ENCODE results near the gene TRPC6.

Gene TRPC6

DNA sequence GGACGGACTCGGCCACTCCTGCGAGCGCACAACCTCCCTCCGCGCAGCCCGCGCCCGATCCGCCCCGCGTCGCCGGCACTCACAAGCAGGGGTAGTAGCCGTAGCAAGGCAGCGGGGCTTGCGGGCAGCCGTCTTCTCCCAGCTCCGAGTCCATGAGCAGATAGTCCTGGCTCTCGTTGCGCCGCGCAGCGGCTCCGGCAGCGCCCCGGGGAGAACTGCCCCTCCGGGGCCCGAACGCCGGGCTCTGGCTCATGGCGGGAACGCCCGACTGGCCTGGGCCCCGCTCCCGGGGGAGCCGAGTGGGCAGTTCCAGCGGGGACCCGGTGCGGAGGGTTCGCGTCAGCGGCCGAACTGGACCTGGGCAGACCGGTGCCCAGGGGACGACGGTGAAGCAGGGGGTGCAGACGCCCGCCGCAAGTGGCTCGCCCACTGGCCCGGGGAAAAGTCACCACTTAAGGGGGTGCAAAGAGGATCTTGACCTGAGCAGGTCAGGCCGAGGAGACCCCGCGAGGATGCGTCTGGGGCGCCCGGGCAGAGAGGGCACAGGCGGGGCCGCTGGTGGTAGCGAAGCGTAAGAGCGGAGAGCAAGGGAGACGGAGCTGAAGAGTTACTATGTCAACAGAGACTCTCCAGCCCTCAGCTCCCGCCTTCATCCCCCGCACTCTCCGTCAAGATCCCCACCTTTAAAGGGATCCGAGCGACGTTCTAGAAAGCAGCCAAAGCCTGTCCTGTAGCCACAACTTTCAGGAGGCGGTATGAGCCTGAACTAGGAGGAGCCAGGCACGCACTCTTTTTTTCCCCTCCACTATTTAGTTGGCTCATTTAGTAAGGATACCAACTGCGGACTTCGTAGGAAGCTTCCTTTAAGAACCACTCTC lies at the start of gene TRPC6:
TRPC6 (minus strand) TSS at position 757 of the 878 bp plus-strand sequence; CDS start at position 253, 504 bp downstream.
- DNase-seq (ENCODE audit: low read depth) = no peak

- no peak for DNase-seq (ENCODE audit: low read depth)
Measured at GRCh38 chr11:101620026-101620425, 36.2 kb upstream of the TRPC6 start.

- DNase-seq (ENCODE audit: low read depth) = no peak
Measured at GRCh38 chr11:101618709-101619108, 34.9 kb upstream of the TRPC6 start.

- no peak for DNase-seq (ENCODE audit: low read depth)
Measured at GRCh38 chr11:101617735-101618332, 34.0 kb upstream of the TRPC6 start.

- no peak for DNase-seq (ENCODE audit: low read depth)
Measured at GRCh38 chr11:101612481-101612880, 28.7 kb upstream of the TRPC6 start.

DNA sequence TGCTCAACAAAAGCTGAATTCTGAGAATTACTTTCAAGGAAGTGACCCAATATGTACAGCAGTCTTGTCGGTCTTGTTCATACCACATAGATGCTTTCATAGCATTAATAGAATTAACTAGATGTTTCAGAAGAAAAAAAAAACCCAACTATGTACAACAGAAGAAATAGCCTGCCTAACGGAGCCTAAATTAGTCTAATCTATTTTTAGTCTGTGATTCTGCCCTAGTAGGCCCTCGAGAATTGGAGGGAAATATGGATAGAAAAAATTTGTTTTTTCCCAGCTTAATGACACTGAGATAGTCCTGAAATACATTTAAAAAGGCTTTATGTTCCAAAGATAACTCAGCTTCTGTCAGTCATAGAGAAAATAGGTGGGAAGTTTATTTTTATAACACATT lies 17.1 kb upstream of the TRPC6 start:
- DNase-seq (ENCODE audit: low read depth) = no peak

GRCh38 chr11:101586965-101587364 lies 3.2 kb upstream of the TRPC6 start:
- DNase-seq (ENCODE audit: low read depth) = no peak

- DNase-seq (ENCODE audit: low read depth) = no peak
Measured at GRCh38 chr11:101584655-101585054, 848 bp upstream of the TRPC6 start.

- no peak for DNase-seq (ENCODE audit: low read depth)
Measured at GRCh38 chr11:101584129-101584515, 315 bp upstream of the TRPC6 start.

DNA sequence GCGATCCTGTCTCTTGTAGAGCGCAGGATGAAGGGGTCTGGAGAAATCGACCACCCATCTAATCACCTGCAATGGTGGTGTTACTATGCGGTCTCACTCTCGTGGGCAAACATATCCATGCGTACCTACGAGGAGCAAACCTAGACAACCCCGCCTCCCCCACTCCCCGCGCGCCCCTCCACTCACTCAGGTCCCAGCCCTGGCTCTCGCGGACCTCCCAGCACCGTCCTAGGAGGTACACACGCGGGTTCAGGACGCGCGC lies 887 bp downstream of the TRPC6 start:
- DNase-seq (ENCODE audit: low read depth) = no peak

- no peak for DNase-seq (ENCODE audit: low read depth)
Measured at GRCh38 chr11:101582236-101582988, 1.4 kb downstream of the TRPC6 start.

DNA sequence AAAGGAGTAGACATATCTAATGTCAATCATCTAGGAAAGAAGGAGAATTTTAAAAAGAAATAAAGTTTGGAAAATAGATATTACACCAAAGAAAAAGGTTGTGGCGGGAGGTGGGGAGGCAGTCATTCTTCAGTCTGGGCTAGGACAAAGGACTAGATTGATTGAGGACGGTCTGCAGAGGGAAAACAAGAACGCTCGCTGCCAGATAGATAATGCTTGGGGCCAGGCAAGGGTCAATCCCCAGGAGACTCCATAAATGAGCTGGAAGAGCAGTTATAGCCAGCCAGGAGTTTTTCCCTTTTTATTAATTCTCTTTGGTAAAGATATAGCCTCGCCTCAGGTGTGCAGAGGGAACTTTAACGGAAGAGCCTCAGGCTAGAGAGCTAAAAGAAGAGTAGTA lies 6.3 kb downstream of the TRPC6 start:
- DNase-seq (ENCODE audit: low read depth) = no peak

- DNase-seq (ENCODE audit: low read depth) = no peak
Measured at GRCh38 chr11:101576456-101576855, 7.4 kb downstream of the TRPC6 start.

GRCh38 chr11:101574886-101575285 lies 8.9 kb downstream of the TRPC6 start:
- no peak for DNase-seq (ENCODE audit: low read depth)

- no peak for DNase-seq (ENCODE audit: low read depth)
Measured at GRCh38 chr11:101567071-101567470, 16.7 kb downstream of the TRPC6 start.

- no peak for DNase-seq (ENCODE audit: low read depth)
Measured at GRCh38 chr11:101566626-101567025, 17.2 kb downstream of the TRPC6 start.

DNA sequence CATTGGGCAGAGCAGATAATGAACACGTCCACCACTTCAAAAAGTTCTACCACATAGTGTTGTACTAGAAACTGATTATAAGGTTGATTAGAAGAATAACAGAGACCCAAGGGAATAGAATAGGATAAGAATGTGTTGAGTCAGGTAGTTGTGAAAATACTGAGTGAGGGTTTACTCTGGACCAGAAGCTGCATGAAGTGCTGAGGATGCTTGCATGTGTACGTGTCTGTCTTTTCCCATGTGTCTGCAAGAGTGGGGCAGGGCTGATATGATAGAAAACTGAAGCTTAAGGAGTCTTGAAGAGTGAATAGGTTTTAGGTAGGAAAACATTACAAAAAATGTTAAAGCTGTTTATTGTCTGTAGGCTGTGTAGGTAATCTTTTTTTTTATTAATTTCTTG lies 20.6 kb downstream of the TRPC6 start:
- no peak for DNase-seq (ENCODE audit: low read depth)

DNA sequence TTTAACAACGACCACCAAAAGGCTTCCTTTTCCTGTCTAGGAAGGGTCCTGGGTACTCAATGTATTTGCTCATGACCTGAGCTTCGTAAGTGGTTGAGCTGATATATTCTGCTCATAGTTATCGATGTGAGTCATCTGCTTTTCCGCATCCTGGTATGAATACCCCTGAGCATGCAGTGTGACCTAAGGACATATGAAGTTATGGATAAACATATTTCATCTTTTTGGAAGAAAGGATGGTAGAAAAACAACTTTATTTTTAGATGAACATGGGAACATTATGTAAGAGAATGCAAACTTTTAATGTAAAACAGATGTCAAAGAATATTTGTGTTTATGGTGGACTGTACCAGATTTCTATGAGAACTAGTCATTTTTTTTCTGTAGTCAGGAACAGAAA lies 28.4 kb downstream of the TRPC6 start:
- DNase-seq (ENCODE audit: low read depth) = no peak

DNA sequence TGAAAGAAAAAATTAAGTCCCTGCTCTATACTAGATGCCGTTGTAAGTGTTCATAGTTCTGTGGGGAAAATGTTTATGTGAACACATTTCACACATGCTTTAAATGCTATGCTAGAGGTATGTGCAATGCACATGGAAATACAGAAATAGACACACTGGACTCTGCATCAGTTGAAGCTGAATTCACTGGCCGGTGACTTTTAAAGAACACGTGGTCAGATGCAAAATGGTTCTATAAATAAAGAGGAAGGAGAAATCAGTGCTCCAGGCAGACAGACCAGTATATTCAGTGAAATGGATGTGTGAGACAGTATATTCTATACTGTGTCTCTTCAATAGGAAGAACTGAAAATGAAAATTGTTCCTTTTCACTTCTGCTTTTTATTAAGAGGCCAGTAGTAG lies 29.9 kb downstream of the TRPC6 start:
- no peak for DNase-seq (ENCODE audit: low read depth)

DNA sequence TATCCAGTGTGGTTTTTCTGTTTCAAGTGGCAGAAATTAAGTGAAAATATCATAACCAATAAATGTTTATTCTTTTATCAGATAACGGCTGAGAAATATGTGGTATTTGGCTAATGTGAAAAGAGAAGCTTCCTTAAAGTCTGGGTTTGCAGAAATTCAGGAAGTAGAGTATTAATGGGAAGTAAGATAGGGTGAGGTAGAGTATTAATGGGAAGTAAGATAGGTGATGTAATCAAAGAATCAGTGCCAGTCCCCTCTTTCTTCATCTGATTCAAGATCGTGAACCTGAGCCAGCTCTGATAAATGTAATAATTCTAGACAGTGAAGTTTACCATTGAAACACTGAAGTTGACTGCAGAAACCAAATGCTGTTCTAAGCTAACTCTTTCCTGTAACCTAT lies 30.9 kb downstream of the TRPC6 start:
- no peak for DNase-seq (ENCODE audit: low read depth)

- DNase-seq (ENCODE audit: low read depth) = no peak
Measured at GRCh38 chr11:101528541-101528940, 55.3 kb downstream of the TRPC6 start.

GRCh38 chr11:101523634-101524260 lies 60.1 kb downstream of the TRPC6 start:
- DNase-seq (ENCODE audit: low read depth) = no peak

GRCh38 chr11:101523193-101523592 lies 60.6 kb downstream of the TRPC6 start:
- DNase-seq (ENCODE audit: low read depth) = no peak
